Omental fat pad (tissue), 4 donors: ENCODE data around the gene SETD2. TPM values are rescaled to one million over a fixed set of nuclear protein-coding genes. Genes with fewer than 3 reads are reported as not detected.

Source experiments
- ATAC-seq: fragments of 150-250 bp; one replicate; pipeline ENCODE4 v1.9.1; 2016; ENCODE audit warnings: mild to moderate bottlenecking, moderate library complexity; ENCODE audit not compliant: low FRiP score
- DNase-seq: peaks from one replicate; pipeline ENCODE4 v3.0.0-alpha.2; 2019; ENCODE audit warnings: low spot score
- total RNA-seq, 4 donors: library from RNA; depleted of rRNA; stranded (reverse); fragments of >200 nt; gene quantifications; one replicate each; pipeline ENCODE4 v1.1.0, GENCODE V29; 2016
- TF ChIP-seq, protein P1 (sequence below), 3 donors: fragments of 450-650 bp; IDR thresholded peaks; one replicate each; pipeline ENCODE4 v1.5.1; 2016 to 2017; ENCODE audit warnings: antibody characterized with exemption in 3 of 3, mild to moderate bottlenecking in 3 of 3, moderate library complexity in 2 of 3

SETD2 gene
- total RNA-seq, 4 donors from 2014 or later, result 42.9 to 83.1 (median 52.1) TPM

DNA sequence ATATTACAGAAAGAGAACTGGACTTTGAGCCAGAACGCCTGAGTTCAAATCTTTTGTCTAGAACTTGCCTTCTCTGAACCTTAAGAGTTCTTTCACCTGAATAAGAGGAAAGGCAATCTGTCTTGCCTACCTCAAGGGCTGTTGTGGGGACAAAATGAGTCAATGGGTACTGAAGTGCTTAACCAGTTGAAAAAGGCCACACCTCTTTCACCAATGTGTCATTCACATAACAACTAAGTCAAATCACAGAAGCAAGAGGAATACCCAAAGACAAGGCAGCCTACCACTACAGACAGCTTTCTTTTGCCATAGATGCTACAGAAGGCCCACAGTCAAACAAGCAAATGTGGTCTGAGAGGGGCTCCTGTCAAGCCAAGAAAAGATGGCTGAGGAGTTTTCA, 144.7 kb downstream of the SETD2 start:
- DNase-seq (no peak), ATAC-seq (no peak)
- TF ChIP-seq, protein P1, sequence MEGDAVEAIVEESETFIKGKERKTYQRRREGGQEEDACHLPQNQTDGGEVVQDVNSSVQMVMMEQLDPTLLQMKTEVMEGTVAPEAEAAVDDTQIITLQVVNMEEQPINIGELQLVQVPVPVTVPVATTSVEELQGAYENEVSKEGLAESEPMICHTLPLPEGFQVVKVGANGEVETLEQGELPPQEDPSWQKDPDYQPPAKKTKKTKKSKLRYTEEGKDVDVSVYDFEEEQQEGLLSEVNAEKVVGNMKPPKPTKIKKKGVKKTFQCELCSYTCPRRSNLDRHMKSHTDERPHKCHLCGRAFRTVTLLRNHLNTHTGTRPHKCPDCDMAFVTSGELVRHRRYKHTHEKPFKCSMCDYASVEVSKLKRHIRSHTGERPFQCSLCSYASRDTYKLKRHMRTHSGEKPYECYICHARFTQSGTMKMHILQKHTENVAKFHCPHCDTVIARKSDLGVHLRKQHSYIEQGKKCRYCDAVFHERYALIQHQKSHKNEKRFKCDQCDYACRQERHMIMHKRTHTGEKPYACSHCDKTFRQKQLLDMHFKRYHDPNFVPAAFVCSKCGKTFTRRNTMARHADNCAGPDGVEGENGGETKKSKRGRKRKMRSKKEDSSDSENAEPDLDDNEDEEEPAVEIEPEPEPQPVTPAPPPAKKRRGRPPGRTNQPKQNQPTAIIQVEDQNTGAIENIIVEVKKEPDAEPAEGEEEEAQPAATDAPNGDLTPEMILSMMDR (IDR thresholded peaks at IDR 0.05), result no peak

- TF ChIP-seq, protein P1 (IDR thresholded peaks at IDR 0.05), result no peak
- ATAC-seq, result no peak
- no peak for DNase-seq
Measured at GRCh38 chr3:47018269-47018611, 145.7 kb downstream of the SETD2 start.

DNA sequence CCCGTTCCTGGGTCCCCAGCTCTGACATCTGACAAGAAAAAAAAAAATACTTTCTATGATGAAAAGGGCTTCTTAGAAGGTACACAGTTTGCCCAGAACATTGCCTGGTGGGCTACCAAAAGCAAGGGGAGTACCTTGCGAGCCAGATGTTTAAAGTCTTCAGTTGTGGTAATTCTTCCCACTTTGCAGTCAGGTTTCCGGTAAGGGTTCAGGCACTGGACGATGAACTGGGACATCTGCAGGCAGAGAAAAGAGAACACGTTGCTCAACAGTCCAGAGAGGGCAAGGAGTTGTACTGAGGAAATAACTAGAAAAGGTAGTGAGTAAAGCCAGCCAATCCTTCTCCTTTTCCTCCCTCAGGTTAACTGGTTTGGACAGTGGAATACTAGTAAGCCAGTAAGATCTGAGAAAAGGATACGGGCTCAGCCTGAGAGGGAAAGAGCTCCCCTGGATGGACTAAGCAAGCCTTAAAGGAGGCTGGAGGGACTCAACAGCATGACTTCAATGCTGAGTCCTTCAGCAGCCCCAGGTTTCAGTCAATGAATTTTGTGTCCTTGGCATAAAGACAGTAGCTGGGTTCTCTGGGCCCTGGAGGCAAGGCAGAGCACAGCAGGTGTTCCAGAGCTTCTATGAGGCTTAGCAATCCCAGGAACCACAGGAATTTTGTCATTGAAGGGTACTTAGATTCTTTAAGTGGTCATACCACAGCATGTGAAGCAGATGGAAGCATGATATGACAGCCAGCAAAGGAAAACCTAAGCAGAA, 146.2 kb downstream of the SETD2 start:
- TF ChIP-seq, protein P1 (IDR thresholded peaks at IDR 0.05), result no peak
- no peak for ATAC-seq

DNA sequence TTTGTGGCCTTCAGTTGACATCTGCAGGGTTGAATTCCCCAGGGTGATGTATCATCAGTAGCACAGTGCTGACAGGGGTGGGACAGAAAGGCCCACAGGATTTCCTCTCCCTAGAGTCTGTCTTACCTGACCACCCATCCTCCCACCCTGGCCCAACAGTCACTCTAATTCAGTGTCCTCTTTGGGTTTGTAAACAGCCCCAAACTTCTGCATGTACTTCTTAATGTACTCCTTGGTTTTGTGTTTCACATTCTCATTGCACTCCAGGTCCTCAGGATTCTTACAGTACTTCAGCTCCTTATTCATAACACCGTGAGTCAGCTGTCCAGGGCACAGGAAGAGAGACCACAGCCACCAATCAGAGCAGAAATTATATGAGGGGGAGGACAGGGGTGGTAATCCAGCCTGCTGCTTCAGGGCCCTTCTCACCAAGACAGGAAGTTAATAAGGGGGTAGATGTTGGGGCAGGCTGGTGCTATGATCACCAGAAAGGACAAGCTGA, 146.9 kb downstream of the SETD2 start:
- DNase-seq (no peak), ATAC-seq (no peak)
- TF ChIP-seq, protein P1 (IDR thresholded peaks at IDR 0.05), result no peak

More for the DNA sequence above, 146.2 kb downstream of the SETD2 start:
- no peak for DNase-seq

- TF ChIP-seq, protein P1 (IDR thresholded peaks at IDR 0.05), result no peak
- DNase-seq (no peak), ATAC-seq (no peak)
Measured at GRCh38 chr3:47016086-47016933, 147.6 kb downstream of the SETD2 start.

DNA sequence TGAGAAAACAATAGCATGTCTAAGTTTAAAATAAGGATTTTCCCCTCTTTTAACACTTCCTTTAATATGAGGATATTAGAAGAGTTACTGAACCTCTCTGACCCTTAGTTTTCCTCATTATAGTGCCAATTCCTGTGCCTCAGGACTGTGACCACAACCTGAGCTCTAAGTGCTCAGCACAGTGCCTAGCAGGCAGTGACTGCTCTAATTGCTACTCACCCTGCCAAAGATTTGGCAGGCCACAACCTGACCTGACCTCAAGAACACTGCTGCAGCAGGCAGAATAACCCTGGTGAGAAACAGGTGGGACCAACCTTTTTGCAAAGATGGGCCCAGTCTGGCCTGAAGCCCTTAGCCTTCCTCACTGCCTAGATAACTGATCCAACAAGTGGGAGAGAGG, 148.8 kb downstream of the SETD2 start:
- TF ChIP-seq, protein P1 (IDR thresholded peaks at IDR 0.05), result no peak
- ATAC-seq (no peak), DNase-seq (no peak)
